ENCODE measurements around the gene MTG2.

MTG2 gene

GRCh38 chr20:62227977-62228958 is 45.4 kb downstream of the MTG2 start:
- no peak for TF ChIP-seq CTCF (conservative IDR thresholded peaks at IDR 0.05; ENCODE audit: control insufficient read depth, insufficient read depth, low read depth, low read length)
- no peak overlapping the region for H3K4me3 ChIP-seq (ENCODE audit: control insufficient read depth, low read depth, low read length)
- no peak for DNase-seq (ENCODE audit: low read depth)

- no peak overlapping the region for H3K4me3 ChIP-seq (ENCODE audit: control insufficient read depth, low read depth, low read length)
- no peak for DNase-seq (ENCODE audit: low read depth)
- TF ChIP-seq CTCF (conservative IDR thresholded peaks at IDR 0.05; ENCODE audit: control insufficient read depth, insufficient read depth, low read depth, low read length) = no peak
Observed at GRCh38 chr20:62228982-62229545, 46.2 kb downstream of the MTG2 start.

- no peak overlapping the region for H3K4me3 ChIP-seq (ENCODE audit: control insufficient read depth, low read depth, low read length)
- no peak for TF ChIP-seq CTCF (conservative IDR thresholded peaks at IDR 0.05; ENCODE audit: control insufficient read depth, insufficient read depth, low read depth, low read length)
- no peak for DNase-seq (ENCODE audit: low read depth)
Observed at GRCh38 chr20:62229667-62230066, 46.8 kb downstream of the MTG2 start.

GRCh38 chr20:62230276-62230675 is 47.4 kb downstream of the MTG2 start:
- DNase-seq (ENCODE audit: low read depth) = no peak
- H3K4me3 ChIP-seq (ENCODE audit: control insufficient read depth, low read depth, low read length) = no peak overlapping the region
- TF ChIP-seq CTCF (conservative IDR thresholded peaks at IDR 0.05; ENCODE audit: control insufficient read depth, insufficient read depth, low read depth, low read length) = no peak

GRCh38 chr20:62230696-62231095 is 47.9 kb downstream of the MTG2 start:
- TF ChIP-seq CTCF (conservative IDR thresholded peaks at IDR 0.05; ENCODE audit: control insufficient read depth, insufficient read depth, low read depth, low read length) = no peak
- DNase-seq (ENCODE audit: low read depth) = no peak

GRCh38 chr20:62231292-62231691 is 48.5 kb downstream of the MTG2 start:
- no peak overlapping the region for H3K4me3 ChIP-seq (ENCODE audit: control insufficient read depth, low read depth, low read length)
- no peak for TF ChIP-seq CTCF (conservative IDR thresholded peaks at IDR 0.05; ENCODE audit: control insufficient read depth, insufficient read depth, low read depth, low read length)
- DNase-seq (ENCODE audit: low read depth) = no peak

More at GRCh38 chr20:62230696-62231095, 47.9 kb downstream of the MTG2 start:
- no peak overlapping the region for H3K4me3 ChIP-seq (ENCODE audit: control insufficient read depth, low read depth, low read length)

Data from fibroblast of mammary gland (primary cell).